A204.1 (cell line): ENCODE results near the gene SRGAP2B.
"Not testable (repeated sequence)": the region's sequence is repeated elsewhere in the genome, so short reads cannot be mapped to it uniquely, and the experiment has no call there.

ENCODE experiments used
- FAIRE-seq: peaks from 2 replicates; lab custom pipeline; 2012; peaks lifted over from hg19 to GRCh38; lab: Jason Lieb, UNC

Gene SRGAP2B

DNA sequence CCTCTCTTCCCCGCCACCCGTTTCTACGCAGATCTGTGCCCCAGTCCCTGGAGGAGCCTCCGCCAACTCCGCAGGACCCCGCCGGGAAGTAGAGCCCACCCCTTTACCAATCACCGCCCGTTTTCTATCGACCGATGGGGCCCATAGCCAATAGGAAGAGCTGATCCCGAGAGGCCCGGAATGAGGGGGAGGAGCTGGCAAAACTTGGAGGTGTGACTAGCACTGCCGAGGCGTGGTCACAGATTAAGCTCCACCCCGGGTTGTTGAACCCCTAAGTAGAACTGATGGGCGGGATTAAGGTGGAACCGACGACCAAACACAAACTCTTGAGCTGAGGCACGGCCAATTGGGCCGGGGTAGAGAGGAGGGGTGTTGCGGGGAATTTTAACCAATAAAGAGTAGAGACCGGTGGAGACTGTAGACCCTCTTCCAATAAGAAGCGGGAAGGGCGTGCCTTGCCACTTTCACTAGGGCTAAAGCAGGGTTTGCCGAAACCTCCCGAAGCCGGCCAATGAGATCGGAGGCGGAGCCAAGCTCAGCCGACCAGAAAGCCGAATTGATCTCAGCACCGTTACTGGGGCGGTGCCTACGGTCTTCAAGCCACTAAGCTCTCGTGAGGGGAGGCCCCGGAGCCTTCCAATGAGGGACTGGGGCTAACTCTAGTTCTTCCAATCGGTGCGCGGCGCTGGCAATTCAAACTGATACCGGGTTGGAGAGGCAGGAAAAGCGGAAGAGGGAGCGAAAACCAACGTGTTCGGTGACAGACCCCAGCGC lies at the start of gene SRGAP2B, which contains the start of gene FAM72D:
SRGAP2B (minus strand) TSS at position 45 of the 774 bp plus-strand sequence. CDS start 2,427 bp downstream, outside the sequence.
FAM72D (plus strand) TSS at position 691 of the 774 bp plus-strand sequence. CDS start 874 bp downstream, outside the sequence.
- peak; percentile 99 for FAIRE-seq

DNA sequence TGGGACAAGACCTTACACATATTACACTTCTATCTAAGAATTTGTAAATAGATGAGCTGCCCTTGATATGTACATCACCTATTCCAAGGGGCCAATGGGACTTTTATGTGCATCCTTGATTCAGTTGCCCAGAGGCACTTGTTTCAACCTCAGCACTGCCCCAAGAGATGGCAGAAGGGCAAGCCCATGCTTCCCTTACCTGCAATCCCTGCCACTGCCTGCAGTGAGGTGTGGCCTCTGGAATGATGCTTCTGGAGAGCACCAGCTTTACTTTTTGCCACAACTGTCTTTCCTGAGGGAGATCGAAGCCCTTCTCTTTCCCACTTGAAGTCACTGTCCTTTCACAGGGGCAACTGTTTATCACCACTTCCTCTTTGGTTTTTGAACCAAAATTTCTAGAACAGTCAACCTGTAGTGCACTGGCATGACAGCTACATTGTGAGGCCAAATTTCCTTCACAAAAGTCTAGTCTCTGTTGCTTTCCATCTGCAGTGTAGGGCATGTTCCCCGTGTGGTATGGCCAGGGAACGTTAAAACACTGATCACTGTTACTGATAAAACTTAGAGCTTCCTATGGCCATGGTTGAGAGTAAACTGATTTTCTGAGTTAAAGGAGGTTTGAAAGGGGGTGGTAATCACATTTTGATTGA lies 49.3 kb upstream of the SRGAP2B start:
- FAIRE-seq, result not testable (repeated sequence)

DNA sequence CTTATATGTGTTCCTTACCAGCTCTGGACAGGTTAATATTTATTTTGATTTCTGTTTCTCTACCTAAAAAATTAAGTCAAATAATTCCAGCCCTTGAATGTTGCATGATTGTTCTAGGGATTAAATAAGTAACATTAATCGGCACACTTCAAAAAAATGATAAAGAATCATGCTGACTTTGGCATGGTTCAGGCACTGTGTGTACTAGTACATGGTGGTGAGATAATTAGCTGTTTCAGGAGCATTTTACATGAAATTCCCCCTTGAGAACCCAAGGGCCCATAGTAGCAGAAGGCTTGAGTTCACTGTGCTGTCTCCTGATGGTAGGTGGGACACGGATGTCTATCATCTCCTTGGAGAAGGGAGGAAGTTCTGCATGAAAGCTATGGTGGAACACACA lies 45.4 kb upstream of the SRGAP2B start:
- not testable (repeated sequence) for FAIRE-seq

GRCh38 chr1:145134476-145134875 lies 39.3 kb upstream of the SRGAP2B start:
- FAIRE-seq, result not testable (repeated sequence)

- not testable (repeated sequence) for FAIRE-seq
These were observed 33.8 kb upstream of the SRGAP2B start for GRCh38 chr1:145128697-145129469.

DNA sequence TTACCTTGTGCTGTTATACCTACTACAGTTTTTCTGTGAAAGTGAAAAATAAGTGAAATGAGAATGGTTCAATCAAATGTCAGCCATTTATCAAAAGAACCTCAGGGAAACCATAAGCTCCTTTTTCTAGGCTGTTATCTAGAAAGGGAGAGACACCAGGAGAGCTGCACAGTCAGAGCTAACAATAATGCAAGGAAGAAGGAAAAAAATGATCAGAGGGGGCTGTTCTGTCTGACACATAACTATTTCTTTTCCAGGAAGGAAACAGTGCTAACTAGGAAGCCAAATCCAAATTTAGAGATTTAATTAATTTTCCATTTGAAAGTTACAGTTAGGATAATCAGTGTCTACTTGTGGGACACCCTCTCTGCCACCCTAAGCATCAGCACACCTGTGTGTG lies 32.0 kb upstream of the SRGAP2B start:
- FAIRE-seq, result not testable (repeated sequence)

DNA sequence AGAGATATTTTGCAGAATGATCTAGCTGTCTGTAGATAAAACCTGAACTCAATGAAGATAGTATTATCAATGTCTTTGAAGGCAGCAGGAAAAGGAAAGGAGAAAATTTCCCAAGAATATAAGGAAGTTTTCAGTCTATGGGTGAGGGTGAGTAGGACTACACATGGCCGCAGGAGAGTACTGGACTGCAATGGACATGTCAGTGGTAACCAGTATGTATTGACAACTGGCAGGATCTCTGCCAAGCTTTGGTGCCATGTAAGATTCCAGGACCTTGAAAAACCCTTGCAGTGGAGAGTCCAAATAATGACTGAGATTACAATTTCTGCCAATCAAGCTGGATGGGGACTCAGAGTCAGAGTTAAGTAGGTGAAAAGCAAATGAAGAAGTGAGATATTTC lies 30.0 kb upstream of the SRGAP2B start:
- FAIRE-seq, result not testable (repeated sequence)

DNA sequence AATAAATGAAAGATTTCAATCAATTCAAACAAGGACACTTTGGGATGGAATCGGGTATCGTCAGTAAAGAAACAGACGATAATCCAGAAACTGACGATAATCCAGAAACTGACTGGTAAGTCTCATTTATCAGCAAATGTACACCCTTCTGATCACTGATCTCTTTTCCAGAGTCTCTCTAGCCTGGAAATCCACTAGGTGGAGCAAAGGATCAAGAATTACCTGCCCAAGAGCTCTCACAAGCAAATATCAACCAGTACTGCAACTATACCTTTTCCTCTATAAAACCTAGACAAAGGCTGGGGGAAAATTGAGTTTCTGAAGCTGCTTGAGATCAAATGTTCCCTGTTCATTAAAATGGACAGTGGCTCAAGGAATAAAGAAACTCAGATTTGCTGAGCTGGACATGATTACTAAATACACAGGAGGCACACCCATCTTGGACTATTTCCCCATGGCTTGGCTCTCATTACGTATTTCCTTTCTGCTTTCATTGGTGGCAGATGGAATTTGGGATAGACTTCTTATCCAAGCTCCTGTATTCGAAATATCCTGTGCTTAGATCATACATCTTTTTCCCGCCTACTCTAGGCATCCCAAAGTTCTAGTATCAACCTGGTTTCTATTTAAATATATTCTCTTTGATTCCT lies 29.0 kb upstream of the SRGAP2B start:
- FAIRE-seq, result not testable (repeated sequence)

DNA sequence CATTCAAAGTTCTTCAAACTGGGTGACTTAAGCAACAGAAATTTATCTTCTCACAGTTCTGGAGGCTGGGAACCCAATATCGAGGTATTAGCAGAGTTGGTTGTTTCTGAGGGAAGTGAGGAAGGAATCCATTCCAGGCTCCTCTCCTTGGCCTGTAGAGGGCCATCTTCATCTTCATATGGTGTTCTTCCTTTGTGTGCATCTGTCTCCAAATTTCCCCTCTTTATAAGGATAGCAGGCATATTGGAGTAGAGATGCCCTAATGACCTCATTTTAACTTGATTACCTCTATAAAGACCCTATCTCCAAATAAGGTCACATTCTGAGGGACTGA lies 27.9 kb upstream of the SRGAP2B start:
- not testable (repeated sequence) for FAIRE-seq

DNA sequence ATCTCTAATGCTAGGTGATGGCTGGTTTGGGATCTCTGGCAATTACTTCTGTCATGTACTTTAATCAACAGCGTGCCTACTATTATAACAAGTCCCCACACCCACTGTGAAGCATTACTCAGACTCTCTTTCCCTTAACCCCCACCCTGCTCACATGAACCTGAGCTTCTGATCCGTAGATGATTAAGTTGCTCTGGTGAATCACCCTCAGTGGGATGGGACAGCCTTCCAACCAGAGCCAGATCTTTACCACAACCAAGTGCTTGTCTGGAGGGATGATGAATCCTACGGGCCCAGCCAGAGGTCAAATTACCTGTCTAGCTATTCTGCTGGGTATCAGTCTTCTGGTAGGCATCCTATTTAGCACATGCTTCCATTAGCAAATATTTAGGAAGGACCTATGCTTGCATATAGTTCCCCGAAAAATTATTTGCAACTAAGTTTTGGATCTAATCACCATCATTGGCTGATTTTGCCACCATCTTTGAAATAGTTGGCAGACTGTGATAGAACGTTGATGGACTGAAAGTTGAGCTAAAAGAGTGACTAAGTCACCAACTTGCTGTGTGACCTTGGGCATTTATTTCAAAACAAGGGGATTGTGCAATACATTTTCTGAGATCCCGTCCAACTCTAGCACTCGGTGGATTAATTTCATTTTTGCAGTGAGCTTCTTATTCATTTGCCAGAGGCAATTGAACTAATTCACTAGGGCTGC lies 27.4 kb upstream of the SRGAP2B start:
- FAIRE-seq, result not testable (repeated sequence)

DNA sequence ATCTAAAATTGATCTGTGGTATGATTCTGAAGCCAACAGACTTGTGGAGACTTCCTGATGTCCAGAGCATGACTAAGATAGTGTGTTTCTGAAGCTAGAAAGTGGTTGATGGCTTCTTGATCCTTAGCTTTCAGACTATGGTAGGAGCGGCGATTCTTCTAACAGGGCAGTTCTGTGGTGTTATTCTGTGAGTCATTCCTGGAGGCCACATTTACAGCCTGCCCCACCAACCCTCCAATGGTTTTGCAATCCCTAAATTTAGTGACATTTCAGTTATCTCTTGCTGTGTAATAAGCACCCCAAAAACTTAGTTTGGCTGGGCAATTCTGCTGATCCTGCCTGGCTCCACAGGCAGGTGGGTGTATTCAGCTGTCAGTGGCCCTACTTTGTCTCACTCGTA lies 24.7 kb upstream of the SRGAP2B start:
- FAIRE-seq, result not testable (repeated sequence)

- not testable (repeated sequence) for FAIRE-seq
These were observed 20.7 kb upstream of the SRGAP2B start for GRCh38 chr1:145115587-145116493.

DNA sequence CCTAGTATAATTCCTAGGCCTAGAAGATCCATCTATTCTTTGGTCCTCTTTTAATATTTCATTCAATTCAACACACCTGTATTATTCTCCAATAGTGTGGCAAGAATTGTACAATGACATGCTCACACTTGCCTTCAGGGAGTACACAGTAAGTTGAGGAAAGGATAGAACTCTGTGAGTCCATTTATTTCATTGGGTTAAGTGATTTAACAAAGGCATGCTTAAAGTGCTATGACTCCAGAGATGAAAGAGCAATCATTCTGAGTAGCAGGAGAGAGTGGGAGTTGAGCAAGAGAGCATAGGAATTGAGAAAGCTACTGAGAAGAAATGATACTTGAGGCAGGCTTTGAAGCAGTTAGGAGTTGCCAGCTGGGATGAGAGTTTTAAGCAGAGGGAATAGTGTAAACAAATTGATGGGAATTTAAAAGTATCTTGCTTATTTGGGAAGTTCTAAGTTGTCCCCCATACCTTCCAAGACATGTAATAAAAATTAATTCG lies 19.5 kb upstream of the SRGAP2B start:
- not testable (repeated sequence) for FAIRE-seq

DNA sequence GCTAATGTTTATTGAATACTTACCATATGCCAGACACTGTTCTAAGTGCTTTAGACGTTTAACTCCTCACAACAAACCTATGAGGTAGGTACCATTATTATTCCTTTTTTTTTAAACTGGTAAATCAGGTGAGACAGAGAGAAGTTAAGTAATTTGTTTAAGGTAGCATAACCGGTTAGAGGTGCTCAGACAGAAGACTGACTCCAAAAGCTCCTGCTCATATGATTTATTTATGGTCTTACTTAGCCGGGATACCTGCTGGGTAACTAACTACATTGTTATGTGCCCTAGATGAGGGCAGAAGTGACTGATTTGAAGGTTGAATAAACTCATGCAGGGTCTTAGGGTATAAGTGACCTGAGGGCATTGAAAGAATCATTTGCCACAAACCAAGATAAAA lies 17.6 kb upstream of the SRGAP2B start:
- FAIRE-seq, result not testable (repeated sequence)

GRCh38 chr1:145111674-145112073 lies 16.5 kb upstream of the SRGAP2B start:
- not testable (repeated sequence) for FAIRE-seq

DNA sequence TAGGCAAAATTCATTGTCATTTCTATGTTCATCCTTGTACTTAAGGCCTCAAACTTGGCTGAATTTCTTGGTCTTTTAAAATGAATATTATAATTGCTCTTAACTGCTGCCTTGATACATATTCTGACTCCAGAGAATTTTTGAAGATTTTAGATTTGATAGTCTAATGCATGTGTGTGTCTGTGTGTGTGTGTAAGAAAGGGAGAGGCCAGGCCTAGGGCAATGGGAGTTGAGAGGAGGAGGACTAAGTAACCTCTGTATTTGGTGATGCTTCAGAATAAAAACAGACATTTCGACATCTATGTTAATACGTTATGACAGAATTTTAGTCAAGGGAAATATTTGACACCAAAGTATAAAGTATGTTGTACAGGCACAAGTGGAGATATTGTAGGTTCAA lies 8.2 kb upstream of the SRGAP2B start:
- not testable (repeated sequence) for FAIRE-seq

GRCh38 chr1:145101725-145102124 lies 6.6 kb upstream of the SRGAP2B start:
- not testable (repeated sequence) for FAIRE-seq

- not testable (repeated sequence) for FAIRE-seq
These were observed 395 bp downstream of the SRGAP2B start for GRCh38 chr1:145094655-145095211.

GRCh38 chr1:145093517-145094149 lies 1.5 kb downstream of the SRGAP2B start:
- not testable (repeated sequence) for FAIRE-seq
